HepG2 (cell line): ENCODE data around the gene TMC8. TPM values are rescaled to one million over a fixed set of nuclear protein-coding genes. Genes with fewer than 3 reads are reported as not detected.

Experiments
- ATAC-seq: fragments of 200-7000 bp; cut with Tn5 transposase; 3 replicates; pipeline ENCODE4 v1.9.1; 2020; ENCODE audit warnings: mild to moderate bottlenecking, moderate library complexity
- BruUV-seq: library from RNA; stranded (reverse); fragments of 400-500 nt; replicated peaks from 2 replicates; lab custom pipeline; 2021; lab: Mats Ljungman, UMichigan
- CTCF ChIA-PET: fragments of 300-600 bp; formaldehyde crosslinking; extraction: SDS; loops from one replicate; lab custom pipeline; 2021; ENCODE audit warnings: low total read pairs, inconsistent platforms, low intra/inter-chr PET ratio; lab: Yijun Ruan, JAX
- POLR2A ChIA-PET: fragments of 350-600 bp; sonication (Branson Sonifier 250); formaldehyde crosslinking; loops from one replicate; lab custom pipeline; 2020; ENCODE audit warnings: antibody characterized with exemption, inconsistent platforms; lab: Yijun Ruan, JAX
- DNase-seq: peaks from one replicate; pipeline ENCODE4 v3.0.0-alpha.2; 2015; ENCODE audit warnings: low spot score
- FAIRE-seq: peaks from 3 replicates; lab custom pipeline; 2011; peaks lifted over from hg19 to GRCh38; lab: Jason Lieb, UNC
- H2AFZ ChIP-seq: one replicate; pipeline ENCODE4 v1.6.1; 2011; ENCODE audit warnings: low read length, inconsistent platforms
- H3K27ac ChIP-seq: fragments of 300-600 bp; 3 replicates; pipeline ENCODE4 v1.8.0; 2011; ENCODE audit warnings: mixed run types, mild to moderate bottlenecking, mixed read lengths, low read length, inconsistent platforms; ENCODE audit not compliant: insufficient read depth; ENCODE audit errors: extremely low read length
- H3K27me3 ChIP-seq, 2 experiments: fragments of 200-600 bp in 1 of 2; 2 replicates in 1 of 2; 3 replicates in 1 of 2; pipeline versions ENCODE4 v1.6.0 to v1.8.0; 2011; ENCODE audit warnings: low read length in 2 of 2, mild to moderate bottlenecking in 2 of 2, moderate library complexity in 2 of 2, inconsistent platforms in 1 of 2; ENCODE audit not compliant: insufficient read depth in 2 of 2, control insufficient read depth in 1 of 2
- H3K36me3 ChIP-seq, 2 experiments: fragments of 200-600 bp in 1 of 2; replicated peaks in 1 of 2; 2 replicates in 1 of 2; 3 replicates in 1 of 2; pipeline versions ENCODE4 v1.5.1 to v1.8.0; 2011; ENCODE audit warnings: low read length in 2 of 2, inconsistent platforms in 1 of 2; ENCODE audit not compliant: insufficient read depth in 2 of 2, control insufficient read depth in 1 of 2
- H3K4me1 ChIP-seq: 2 replicates; pipeline ENCODE4 v1.5.1; 2012; ENCODE audit warnings: low read length, inconsistent platforms; ENCODE audit not compliant: insufficient read depth
- H3K4me2 ChIP-seq: 2 replicates; pipeline ENCODE4 v1.6.0; 2011; ENCODE audit warnings: low read depth, low read length, inconsistent platforms
- H3K4me3 ChIP-seq, 3 experiments: fragments of 200-600 bp in 1 of 3; sonication (generic), shearing (Covaris generic) in 1 of 3; replicated peaks in 1 of 3; 2 replicates each; pipeline ENCODE4 v1.5.1; 2011 to 2016; ENCODE audit warnings: low read length in 3 of 3, inconsistent platforms in 2 of 3, low read depth in 2 of 3, mild to moderate bottlenecking in 2 of 3, control low read depth in 1 of 3, mixed read lengths in 1 of 3; ENCODE audit not compliant: insufficient read depth in 1 of 3
- H3K79me2 ChIP-seq: one replicate; pipeline ENCODE4 v1.6.1; 2011; ENCODE audit warnings: low read length, inconsistent platforms; ENCODE audit not compliant: insufficient read depth
- H3K9ac ChIP-seq: 2 replicates; pipeline ENCODE4 v1.6.0; 2011; ENCODE audit warnings: mild to moderate bottlenecking, low read depth, low read length, inconsistent platforms; ENCODE audit not compliant: insufficient read depth
- H3K9me3 ChIP-seq: 2 replicates; pipeline ENCODE4 v1.5.1; 2012; ENCODE audit warnings: mild to moderate bottlenecking, low read length
- H4K20me1 ChIP-seq: 2 replicates; pipeline ENCODE4 v1.6.0; 2011; ENCODE audit warnings: inconsistent platforms, mild to moderate bottlenecking, low read length, moderate library complexity; ENCODE audit not compliant: insufficient read depth
- BCL6 ChIP-seq: IDR thresholded peaks from 2 replicates; pipeline ENCODE4 v1.6.1; 2016; ENCODE audit warnings: missing genetic modification reagents, missing compliant biosample characterization
- CEBPZ ChIP-seq: IDR thresholded peaks from 2 replicates; pipeline ENCODE4 v1.6.1; 2012; ENCODE audit warnings: low read length, improper control_type of control experiment
- ESRRA ChIP-seq: sonication (generic); formaldehyde crosslinking; IDR thresholded peaks from 2 replicates; pipeline ENCODE4 v1.5.1; 2020; ENCODE audit warnings: mild to moderate bottlenecking, low read depth, missing genetic modification reagents
- ETV6 ChIP-seq: sonication (generic); formaldehyde crosslinking; conservative IDR thresholded peaks from 2 replicates; pipeline ENCODE4 v1.4.0; 2020; ENCODE audit warnings: missing genetic modification reagents
- HOXD1 ChIP-seq: sonication (generic); formaldehyde crosslinking; IDR thresholded peaks from 2 replicates; pipeline ENCODE4 v1.5.0; 2020; ENCODE audit warnings: missing genetic modification reagents
- MTF1 ChIP-seq: sonication (generic); formaldehyde crosslinking; IDR thresholded peaks from 2 replicates; pipeline ENCODE4 v1.5.0; 2020; ENCODE audit warnings: missing genetic modification reagents
- PAF1 ChIP-seq: IDR thresholded peaks from 2 replicates; pipeline ENCODE4 v1.6.1; 2016; ENCODE audit warnings: missing genetic modification reagents, missing compliant biosample characterization
- PAWR ChIP-seq: sonication (generic); formaldehyde crosslinking; IDR thresholded peaks from 2 replicates; pipeline ENCODE4 v1.4.0; 2020; ENCODE audit warnings: missing genetic modification reagents, mild to moderate bottlenecking, borderline replicate concordance
- SP140L ChIP-seq: sonication (generic); formaldehyde crosslinking; IDR thresholded peaks from 2 replicates; pipeline ENCODE4 v1.4.0; 2020; ENCODE audit warnings: missing genetic modification reagents, borderline replicate concordance
- SP4 ChIP-seq: sonication (generic); formaldehyde crosslinking; IDR thresholded peaks from 2 replicates; pipeline ENCODE4 v1.8.1; 2023; ENCODE audit warnings: mild to moderate bottlenecking, missing genetic modification reagents
- ZMYM4 ChIP-seq: sonication (generic); formaldehyde crosslinking; IDR thresholded peaks from 2 replicates; pipeline ENCODE4 v1.8.1; 2023; ENCODE audit warnings: mild to moderate bottlenecking, missing genetic modification reagents
- ZNF557 ChIP-seq: sonication (generic); formaldehyde crosslinking; IDR thresholded peaks from 2 replicates; pipeline ENCODE4 v1.4.0; 2020; ENCODE audit warnings: missing genetic modification reagents
- WGBS: methylation state at CpG from one replicate; pipeline ENCODE4 v1.1.6; 2017; ENCODE audit warnings: low lambda C conversion rate; 5-methylcytosine and 5-hydroxymethylcytosine counted together
- in situ Hi-C: cut with HindIII; loops from 2 replicates; pipeline ENCODE4 v1.10.0; 2017; ENCODE audit warnings: low pct_unique_long_range_greater_than_20kb; ENCODE audit not compliant: extremely low pct_ligation_motif_present
- intact Hi-C: fragments of 100-400 bp; cut with micrococcal nuclease; formaldehyde crosslinking; loops from one replicate; pipeline ENCODE4 v1.10.0; 2022; ENCODE audit not compliant: unreplicated experiment
- polyA plus RNA-seq, 8 experiments: library from polyadenylated mRNA; depleted of rRNA in 3 of 8; stranded (reverse) in 7 of 8; unstranded in 1 of 8; fragments of >200 nt; fragmentation: Illumina TruSeq in 4 of 8; extraction: Trizol in 4 of 8; gene quantifications; 2 replicates each; pipeline versions ENCODE4 v1.2.1 to v1.2.3, GENCODE V29; 2011 to 2016; ENCODE audit warnings: low read depth in 4 of 8, missing spikeins in 1 of 8, mixed read lengths in 1 of 8; ENCODE audit not compliant: insufficient read depth in 1 of 8
- total RNA-seq, 5 experiments: library from RNA; depleted of rRNA; stranded (reverse); fragments of >200 nt; fragmentation: Illumina TruSeq; extraction: Trizol; gene quantifications; 2 replicates each; pipeline ENCODE4 v1.2.3, GENCODE V29; 2016; ENCODE audit warnings: low read depth in 1 of 5
- TF ChIP-seq, protein P1 (sequence below): sonication (generic); formaldehyde crosslinking; IDR thresholded peaks from 2 replicates; pipeline ENCODE4 v1.8.0; 2022; ENCODE audit warnings: missing genetic modification reagents, mild to moderate bottlenecking, borderline replicate concordance

The TMC8 gene
- total and polyA plus RNA-seq, 2 of the 13 experiments (the other 11 are each of a cell fraction or from before 2014, with no cell fraction given): 0.53 to 7.8 TPM

DNA sequence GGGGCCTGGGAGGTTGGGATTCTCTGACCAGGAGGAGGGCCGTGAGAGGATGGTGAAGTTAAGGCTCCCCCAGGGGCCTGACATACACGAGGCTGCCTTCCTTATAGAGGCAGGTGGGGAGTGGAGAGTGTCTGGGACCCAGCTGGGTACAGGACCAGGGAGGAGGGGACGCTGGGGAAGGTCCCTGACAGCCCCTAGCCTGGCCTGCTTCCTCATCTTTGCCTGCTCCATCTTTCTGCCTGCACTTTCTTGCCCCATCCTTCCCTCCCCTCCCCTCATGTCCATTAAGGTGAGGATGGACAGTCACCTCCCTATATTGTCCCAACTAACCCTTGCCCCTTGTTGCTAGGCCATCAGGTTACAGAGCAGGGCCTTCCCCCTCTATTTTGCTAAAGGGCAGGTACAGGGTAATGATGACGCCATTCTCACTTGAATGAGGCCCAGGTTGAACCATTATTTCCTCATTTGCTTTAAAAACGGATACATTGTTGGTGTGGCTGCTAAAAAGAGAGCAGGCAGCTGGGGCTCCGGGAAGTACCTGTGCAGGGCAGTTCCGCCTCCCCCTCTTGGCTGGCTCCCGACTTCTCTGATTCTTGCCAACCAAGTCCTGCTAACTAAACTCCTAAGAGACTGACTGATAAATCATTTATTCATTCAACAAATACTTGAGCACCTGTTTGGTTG is 16.9 kb downstream of the TMC8 start:
- TF ChIP-seq PAF1 (CRISPR knock-in tag) (no peak), HOXD1 (CRISPR knock-in tag) (no peak)
- H2AFZ ChIP-seq: no peak overlapping the region
- H3K4me1 ChIP-seq: peaks cover 88% of the 10 kb centered on the region
- in situ Hi-C loops (no loop called here), intact Hi-C loops (no loop called here)
- H3K27ac ChIP-seq: no peak overlapping the region
- FAIRE-seq (no peak), DNase-seq (no peak), ATAC-seq (no peak)
- no peak overlapping the region for H3K9ac ChIP-seq
- no peaks in the 10 kb centered on the region for H3K79me2 ChIP-seq
- BruUV-seq: no TSS peak
- 11% methylated on average over 8 of the region's 8 CpGs for WGBS
- H3K27me3 ChIP-seq: peaks cover 4 to 14% of the 10 kb centered on the region in 2 experiments; a peak in 3 of 5 replicates
- no peak overlapping the region for H3K4me3 ChIP-seq
- peak overlapping the region; percentile 86 for H3K4me2 ChIP-seq
- no peaks in the 10 kb centered on the region for H4K20me1 ChIP-seq
- H3K36me3 ChIP-seq: no peaks in the 10 kb centered on the region
- POLR2A ChIA-PET: interaction anchor here (0.6 kb wide), 1 partner anchor 1559 kb away, joined by 3 read pairs; no protein-coding TSS in a partner anchor
- CTCF ChIA-PET: no interaction called here
- H3K9me3 ChIP-seq: no peaks in the 10 kb centered on the region

GRCh38 chr17:78148286-78149016 is 17.9 kb downstream of the TMC8 start:
- intact Hi-C loops (no loop called here), in situ Hi-C loops (no loop called here)
- Histone ChIP-seq H3K4me3 (peak overlapping the region in 2 of 3 experiments; percentile 29 to 49; a peak in 3 of 6 replicates), H3K27ac (peak overlapping the region; percentile 13), H3K9ac (peak overlapping the region; percentile 24; the same call in 1 of the 2 replicates), H2AFZ (no peak overlapping the region), H4K20me1 (no peaks in the 10 kb centered on the region), H3K27me3 (peaks cover 4 to 6% of the 10 kb centered on the region in 2 experiments; a peak in 2 of 5 replicates), H3K9me3 (no peaks in the 10 kb centered on the region), H3K36me3 (no peaks in the 10 kb centered on the region), H3K4me2 (peak overlapping the region; percentile 86), H3K4me1 (peaks cover 85% of the 10 kb centered on the region), H3K79me2 (no peaks in the 10 kb centered on the region)
- DNase-seq: peak; percentile 53
- BruUV-seq: no TSS peak
- ChIA-PET POLR2A (interaction anchor here (0.6 kb wide), 1 partner anchor 1560 kb away, joined by 3 read pairs; no protein-coding TSS in a partner anchor), CTCF (no interaction called here)
- peak; percentile 12 for FAIRE-seq
- 6% methylated on average over 14 of the region's 14 CpGs for WGBS
- peak; percentile 20 for ATAC-seq
- no peak for TF ChIP-seq BCL6 (CRISPR knock-in tag)
- no peak for TF ChIP-seq MTF1
- TF ChIP-seq CEBPZ: no peak
- no peak for TF ChIP-seq ZNF557
- TF ChIP-seq SP140L (CRISPR knock-in tag): no peak
- peak; percentile 11; the same call in 1 of the 2 replicates for TF ChIP-seq ZMYM4 (CRISPR knock-in tag)
- no peak for TF ChIP-seq ETV6
- peak; percentile 97 for TF ChIP-seq ESRRA
- TF ChIP-seq SP4: peak; percentile 35; the same call in 1 of the 2 replicates
- TF ChIP-seq PAWR: no peak
- TF ChIP-seq, protein P1, sequence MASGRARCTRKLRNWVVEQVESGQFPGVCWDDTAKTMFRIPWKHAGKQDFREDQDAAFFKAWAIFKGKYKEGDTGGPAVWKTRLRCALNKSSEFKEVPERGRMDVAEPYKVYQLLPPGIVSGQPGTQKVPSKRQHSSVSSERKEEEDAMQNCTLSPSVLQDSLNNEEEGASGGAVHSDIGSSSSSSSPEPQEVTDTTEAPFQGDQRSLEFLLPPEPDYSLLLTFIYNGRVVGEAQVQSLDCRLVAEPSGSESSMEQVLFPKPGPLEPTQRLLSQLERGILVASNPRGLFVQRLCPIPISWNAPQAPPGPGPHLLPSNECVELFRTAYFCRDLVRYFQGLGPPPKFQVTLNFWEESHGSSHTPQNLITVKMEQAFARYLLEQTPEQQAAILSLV (CRISPR knock-in tag): no peak
